ENCODE measurements around the gene TRMT112.

- TF ChIP-seq CTCF (IDR thresholded peaks at IDR 0.05) (peak; percentile 80 to 95 (median 92)), POLR2A (IDR thresholded peaks at IDR 0.05) (no peak), POLR2AphosphoS5 (IDR thresholded peaks at IDR 0.05) (peak in 1 of 2 donors; percentile 1)
Measured at GRCh38 chr11:64304316-64305072, 12.9 kb downstream of the TRMT112 start.

All from upper lobe of left lung (tissue), 4 donors.